ENCODE measurements around the gene SLC3A2. TPM values are rescaled to one million over a fixed set of nuclear protein-coding genes. Genes with fewer than 3 reads are reported as not detected.

The SLC3A2 gene
- total and polyA plus RNA-seq, 2 of the 13 experiments (the other 11 are each of a cell fraction or from before 2014, with no cell fraction given), result 213 to 226 TPM

DNA sequence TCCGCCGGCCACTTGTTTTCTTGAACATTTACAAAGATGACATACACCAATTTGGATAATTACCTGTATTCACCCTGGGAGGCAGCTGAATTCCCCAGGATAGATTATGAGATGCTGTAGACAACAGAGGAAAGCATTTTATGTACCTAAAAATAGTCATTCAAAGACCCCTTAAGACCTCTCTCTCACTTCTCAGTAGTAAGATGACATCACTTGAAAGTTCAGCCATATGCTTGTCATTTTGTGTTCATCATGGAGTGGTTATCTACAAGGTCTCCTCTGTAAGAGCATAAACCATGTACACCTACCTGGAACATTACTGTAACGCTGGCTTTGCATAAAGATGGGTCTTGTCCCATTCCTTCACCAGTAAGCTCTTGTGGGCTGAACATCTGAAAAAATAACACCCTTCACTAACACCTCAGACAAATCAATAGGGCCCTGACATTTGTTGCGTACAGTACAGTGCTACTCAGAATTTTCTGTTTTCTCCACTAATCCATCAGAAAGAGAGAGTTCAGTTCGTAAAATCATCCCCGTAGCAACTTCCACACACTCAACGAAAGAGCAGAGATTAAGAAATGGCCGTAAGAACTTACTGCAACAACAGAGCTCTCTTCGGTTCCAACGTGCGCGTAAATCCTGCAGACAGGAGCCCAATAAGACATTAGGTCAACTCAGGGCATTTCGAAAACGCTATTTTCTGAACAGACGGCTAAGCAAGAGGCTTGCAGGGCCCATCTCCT lies 25.7 kb upstream of the SLC3A2 start (continued):
- TF ChIP-seq, protein P1, sequence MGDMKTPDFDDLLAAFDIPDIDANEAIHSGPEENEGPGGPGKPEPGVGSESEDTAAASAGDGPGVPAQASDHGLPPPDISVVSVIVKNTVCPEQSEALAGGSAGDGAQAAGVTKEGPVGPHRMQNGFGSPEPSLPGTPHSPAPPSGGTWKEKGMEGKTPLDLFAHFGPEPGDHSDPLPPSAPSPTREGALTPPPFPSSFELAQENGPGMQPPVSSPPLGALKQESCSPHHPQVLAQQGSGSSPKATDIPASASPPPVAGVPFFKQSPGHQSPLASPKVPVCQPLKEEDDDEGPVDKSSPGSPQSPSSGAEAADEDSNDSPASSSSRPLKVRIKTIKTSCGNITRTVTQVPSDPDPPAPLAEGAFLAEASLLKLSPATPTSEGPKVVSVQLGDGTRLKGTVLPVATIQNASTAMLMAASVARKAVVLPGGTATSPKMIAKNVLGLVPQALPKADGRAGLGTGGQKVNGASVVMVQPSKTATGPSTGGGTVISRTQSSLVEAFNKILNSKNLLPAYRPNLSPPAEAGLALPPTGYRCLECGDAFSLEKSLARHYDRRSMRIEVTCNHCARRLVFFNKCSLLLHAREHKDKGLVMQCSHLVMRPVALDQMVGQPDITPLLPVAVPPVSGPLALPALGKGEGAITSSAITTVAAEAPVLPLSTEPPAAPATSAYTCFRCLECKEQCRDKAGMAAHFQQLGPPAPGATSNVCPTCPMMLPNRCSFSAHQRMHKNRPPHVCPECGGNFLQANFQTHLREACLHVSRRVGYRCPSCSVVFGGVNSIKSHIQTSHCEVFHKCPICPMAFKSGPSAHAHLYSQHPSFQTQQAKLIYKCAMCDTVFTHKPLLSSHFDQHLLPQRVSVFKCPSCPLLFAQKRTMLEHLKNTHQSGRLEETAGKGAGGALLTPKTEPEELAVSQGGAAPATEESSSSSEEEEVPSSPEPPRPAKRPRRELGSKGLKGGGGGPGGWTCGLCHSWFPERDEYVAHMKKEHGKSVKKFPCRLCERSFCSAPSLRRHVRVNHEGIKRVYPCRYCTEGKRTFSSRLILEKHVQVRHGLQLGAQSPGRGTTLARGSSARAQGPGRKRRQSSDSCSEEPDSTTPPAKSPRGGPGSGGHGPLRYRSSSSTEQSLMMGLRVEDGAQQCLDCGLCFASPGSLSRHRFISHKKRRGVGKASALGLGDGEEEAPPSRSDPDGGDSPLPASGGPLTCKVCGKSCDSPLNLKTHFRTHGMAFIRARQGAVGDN (CRISPR knock-in tag; IDR thresholded peaks at IDR 0.05), result no peak
- no peak for TF ChIP-seq HMG20A (CRISPR knock-in tag; IDR thresholded peaks at IDR 0.05; ENCODE audit: borderline replicate concordance)
- peak; percentile 11; the same call in 1 of the 2 replicates for TF ChIP-seq PAF1 (CRISPR knock-in tag; IDR thresholded peaks at IDR 0.05)
- TF ChIP-seq ZNF350 (CRISPR knock-in tag; IDR thresholded peaks at IDR 0.05; ENCODE audit: borderline replicate concordance, low read depth), result no peak
- TF ChIP-seq, protein P2, sequence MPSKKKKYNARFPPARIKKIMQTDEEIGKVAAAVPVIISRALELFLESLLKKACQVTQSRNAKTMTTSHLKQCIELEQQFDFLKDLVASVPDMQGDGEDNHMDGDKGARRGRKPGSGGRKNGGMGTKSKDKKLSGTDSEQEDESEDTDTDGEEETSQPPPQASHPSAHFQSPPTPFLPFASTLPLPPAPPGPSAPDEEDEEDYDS (CRISPR knock-in tag; IDR thresholded peaks at IDR 0.05), result no peak
- no peak for TF ChIP-seq TBL1XR1 (IDR thresholded peaks at IDR 0.05; ENCODE audit: borderline replicate concordance, low read length, partially characterized antibody)
- no peak for TF ChIP-seq ZNF543 (CRISPR knock-in tag; IDR thresholded peaks at IDR 0.05)
- no peak for TF ChIP-seq RXRA (CRISPR knock-in tag; IDR thresholded peaks at IDR 0.05)
- TF ChIP-seq PHF8 (CRISPR knock-in tag; IDR thresholded peaks at IDR 0.05), result no peak
- TF ChIP-seq THAP11 (CRISPR knock-in tag; IDR thresholded peaks at IDR 0.05), result no peak
- TF ChIP-seq, protein P3, sequence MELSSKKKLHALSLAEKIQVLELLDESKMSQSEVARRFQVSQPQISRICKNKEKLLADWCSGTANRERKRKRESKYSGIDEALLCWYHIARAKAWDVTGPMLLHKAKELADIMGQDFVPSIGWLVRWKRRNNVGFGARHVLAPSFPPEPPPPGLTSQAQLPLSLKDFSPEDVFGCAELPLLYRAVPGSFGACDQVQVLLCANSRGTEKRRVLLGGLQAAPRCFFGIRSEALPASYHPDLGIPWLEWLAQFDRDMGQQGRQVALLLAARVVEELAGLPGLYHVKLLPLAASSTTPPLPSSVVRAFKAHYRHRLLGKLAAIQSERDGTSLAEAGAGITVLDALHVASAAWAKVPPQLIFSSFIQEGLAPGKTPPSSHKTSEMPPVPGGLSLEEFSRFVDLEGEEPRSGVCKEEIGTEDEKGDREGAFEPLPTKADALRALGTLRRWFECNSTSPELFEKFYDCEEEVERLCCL (CRISPR knock-in tag; IDR thresholded peaks at IDR 0.05; ENCODE audit: borderline replicate concordance), result no peak
- TF ChIP-seq, protein P4, sequence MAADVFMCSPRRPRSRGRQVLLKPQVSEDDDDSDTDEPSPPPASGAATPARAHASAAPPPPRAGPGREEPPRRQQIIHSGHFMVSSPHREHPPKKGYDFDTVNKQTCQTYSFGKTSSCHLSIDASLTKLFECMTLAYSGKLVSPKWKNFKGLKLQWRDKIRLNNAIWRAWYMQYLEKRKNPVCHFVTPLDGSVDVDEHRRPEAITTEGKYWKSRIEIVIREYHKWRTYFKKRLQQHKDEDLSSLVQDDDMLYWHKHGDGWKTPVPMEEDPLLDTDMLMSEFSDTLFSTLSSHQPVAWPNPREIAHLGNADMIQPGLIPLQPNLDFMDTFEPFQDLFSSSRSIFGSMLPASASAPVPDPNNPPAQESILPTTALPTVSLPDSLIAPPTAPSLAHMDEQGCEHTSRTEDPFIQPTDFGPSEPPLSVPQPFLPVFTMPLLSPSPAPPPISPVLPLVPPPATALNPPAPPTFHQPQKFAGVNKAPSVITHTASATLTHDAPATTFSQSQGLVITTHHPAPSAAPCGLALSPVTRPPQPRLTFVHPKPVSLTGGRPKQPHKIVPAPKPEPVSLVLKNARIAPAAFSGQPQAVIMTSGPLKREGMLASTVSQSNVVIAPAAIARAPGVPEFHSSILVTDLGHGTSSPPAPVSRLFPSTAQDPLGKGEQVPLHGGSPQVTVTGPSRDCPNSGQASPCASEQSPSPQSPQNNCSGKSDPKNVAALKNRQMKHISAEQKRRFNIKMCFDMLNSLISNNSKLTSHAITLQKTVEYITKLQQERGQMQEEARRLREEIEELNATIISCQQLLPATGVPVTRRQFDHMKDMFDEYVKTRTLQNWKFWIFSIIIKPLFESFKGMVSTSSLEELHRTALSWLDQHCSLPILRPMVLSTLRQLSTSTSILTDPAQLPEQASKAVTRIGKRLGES (CRISPR knock-in tag; IDR thresholded peaks at IDR 0.05; ENCODE audit: borderline replicate concordance), result no peak
- TF ChIP-seq ZNF17 (CRISPR knock-in tag; IDR thresholded peaks at IDR 0.05), result no peak
- TF ChIP-seq, protein P5, sequence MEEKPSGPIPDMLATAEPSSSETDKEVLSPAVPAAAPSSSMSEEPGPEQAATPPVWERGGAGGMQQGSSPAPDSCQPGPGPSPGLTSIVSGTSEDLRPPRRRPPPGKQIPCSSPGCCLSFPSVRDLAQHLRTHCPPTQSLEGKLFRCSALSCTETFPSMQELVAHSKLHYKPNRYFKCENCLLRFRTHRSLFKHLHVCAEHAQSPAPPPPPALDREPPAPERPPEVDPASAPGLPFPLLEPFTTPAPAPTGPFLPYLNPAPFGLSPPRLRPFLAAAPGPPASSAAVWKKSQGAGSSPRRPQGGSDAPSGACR (CRISPR knock-in tag; IDR thresholded peaks at IDR 0.05), result no peak
- no peak for TF ChIP-seq ZIK1 (CRISPR knock-in tag; IDR thresholded peaks at IDR 0.05; ENCODE audit: borderline replicate concordance, low read depth)
- no peak for TF ChIP-seq HNRNPL (IDR thresholded peaks at IDR 0.05; ENCODE audit: low read depth, low read length)
